ENCODE measurements around the gene RPTOR.

RPTOR gene

GRCh38 chr17:80884811-80885210, 340.2 kb downstream of the RPTOR start:
- DNase-seq (ENCODE audit: low read depth in 1 of 2, low spot score in 1 of 2), result no peak
- no peak for TF ChIP-seq REST (IDR thresholded peaks at IDR 0.05; ENCODE audit: insufficient replicate concordance, low read depth)
- no peak for TF ChIP-seq GABPA (IDR thresholded peaks at IDR 0.05; ENCODE audit: low read depth)
- no peak for TF ChIP-seq POLR2AphosphoS5 (IDR thresholded peaks at IDR 0.05; ENCODE audit: low read depth)
- no peak for TF ChIP-seq SPI1 (IDR thresholded peaks at IDR 0.05; ENCODE audit: borderline replicate concordance, low read depth)
- TF ChIP-seq CTCF (IDR thresholded peaks at IDR 0.05; ENCODE audit: insufficient read depth, low read length), result no peak
- H3K4me3 ChIP-seq (replicated peaks; ENCODE audit: insufficient read depth, low read length), result no peak overlapping the region
- H3K27me3 ChIP-seq (ENCODE audit: insufficient read depth, poor library complexity, severe bottlenecking), result no peaks in the 10 kb centered on the region
- H3K27ac ChIP-seq (replicated peaks), result no peak overlapping the region

DNA sequence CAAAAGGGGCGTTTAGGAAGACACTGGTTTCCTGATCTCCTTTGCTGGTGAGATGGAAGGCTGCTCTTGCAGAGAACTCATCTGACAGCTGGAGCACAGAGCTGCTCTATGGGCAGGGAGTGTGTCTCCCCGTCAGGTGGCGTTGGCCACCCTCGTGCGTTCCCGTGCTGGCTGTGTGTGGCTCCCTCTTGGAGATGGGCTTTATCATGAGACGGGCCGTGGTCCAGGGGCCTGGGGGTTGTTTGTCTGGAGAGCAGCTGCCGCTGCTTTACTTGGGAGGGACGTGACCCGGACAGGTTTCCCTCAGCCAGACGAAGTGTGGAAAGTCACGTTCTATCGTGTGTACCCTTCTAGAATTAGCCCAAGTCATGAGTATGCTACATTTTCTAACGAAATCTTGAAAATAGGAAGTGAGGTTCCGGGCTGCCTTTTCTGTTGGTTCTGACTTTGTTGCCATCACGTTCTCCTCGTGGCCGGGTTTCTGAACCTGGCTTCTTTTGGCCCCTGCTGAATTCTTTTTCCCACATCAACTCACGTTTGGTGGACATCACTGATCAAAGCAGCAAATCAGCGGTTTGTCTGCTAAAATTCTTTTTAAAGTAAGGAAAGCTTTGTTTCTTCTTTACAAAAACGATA, 341.4 kb downstream of the RPTOR start:
- no peak overlapping the region for H3K4me3 ChIP-seq (replicated peaks; ENCODE audit: insufficient read depth, low read length)
- no peak for TF ChIP-seq SPI1 (IDR thresholded peaks at IDR 0.05; ENCODE audit: borderline replicate concordance, low read depth)
- TF ChIP-seq POLR2AphosphoS5 (IDR thresholded peaks at IDR 0.05; ENCODE audit: low read depth), result no peak
- no peak for TF ChIP-seq REST (IDR thresholded peaks at IDR 0.05; ENCODE audit: insufficient replicate concordance, low read depth)
- TF ChIP-seq CTCF (IDR thresholded peaks at IDR 0.05; ENCODE audit: insufficient read depth, low read length), result no peak
- TF ChIP-seq GABPA (IDR thresholded peaks at IDR 0.05; ENCODE audit: low read depth), result no peak
- H3K27ac ChIP-seq (replicated peaks), result no peak overlapping the region
- DNase-seq (ENCODE audit: low read depth in 1 of 2, low spot score in 1 of 2), result no peak
- no peaks in the 10 kb centered on the region for H3K27me3 ChIP-seq (ENCODE audit: insufficient read depth, poor library complexity, severe bottlenecking)

- H3K4me3 ChIP-seq (replicated peaks; ENCODE audit: insufficient read depth, low read length), result no peak overlapping the region
- H3K27me3 ChIP-seq (ENCODE audit: insufficient read depth, poor library complexity, severe bottlenecking), result no peaks in the 10 kb centered on the region
- TF ChIP-seq CTCF (IDR thresholded peaks at IDR 0.05; ENCODE audit: insufficient read depth, low read length) (no peak), SPI1 (IDR thresholded peaks at IDR 0.05; ENCODE audit: borderline replicate concordance, low read depth) (no peak), GABPA (IDR thresholded peaks at IDR 0.05; ENCODE audit: low read depth) (no peak), REST (IDR thresholded peaks at IDR 0.05; ENCODE audit: insufficient replicate concordance, low read depth) (no peak), POLR2AphosphoS5 (IDR thresholded peaks at IDR 0.05; ENCODE audit: low read depth) (no peak)
- no peak for DNase-seq (ENCODE audit: low read depth in 1 of 2, low spot score in 1 of 2)
- H3K27ac ChIP-seq (replicated peaks), result no peak overlapping the region
Observed at GRCh38 chr17:80886641-80887573, 342.3 kb downstream of the RPTOR start.
